RWPE1 (cell line): ENCODE data around the gene ZDHHC20.

Experiments used
- CTCF ChIA-PET: fragments of 350-600 bp; sonication (Branson Sonifier 250); formaldehyde crosslinking; extraction: SDS; loops from one replicate; lab custom pipeline; 2021; lab: Yijun Ruan, JAX
- POLR2A ChIA-PET: fragments of 400-600 bp; formaldehyde crosslinking; extraction: SDS; loops from one replicate; lab custom pipeline; 2020; ENCODE audit warnings: antibody characterized with exemption; ENCODE audit not compliant: low non-redundant PET; lab: Yijun Ruan, JAX
- DNase-seq: peaks from one replicate; pipeline ENCODE4 v3.0.0; 2012; ENCODE audit warnings: low spot score
- H3K27ac ChIP-seq: fragments of 450-650 bp; 2 replicates; pipeline ENCODE4 v1.5.1; 2017
- CTCF ChIP-seq: fragments of 450-650 bp; conservative IDR thresholded peaks from 2 replicates; pipeline ENCODE4 v1.5.1; 2017; ENCODE audit warnings: low read depth, mild to moderate bottlenecking

ZDHHC20 gene

GRCh38 chr13:21463424-21463823 lies 4.3 kb upstream of the ZDHHC20 start:
- TF ChIP-seq CTCF = no peak
- ChIA-PET CTCF (no interaction called here), POLR2A (no interaction called here)
- no peak overlapping the region for H3K27ac ChIP-seq
- no peak for DNase-seq

DNA sequence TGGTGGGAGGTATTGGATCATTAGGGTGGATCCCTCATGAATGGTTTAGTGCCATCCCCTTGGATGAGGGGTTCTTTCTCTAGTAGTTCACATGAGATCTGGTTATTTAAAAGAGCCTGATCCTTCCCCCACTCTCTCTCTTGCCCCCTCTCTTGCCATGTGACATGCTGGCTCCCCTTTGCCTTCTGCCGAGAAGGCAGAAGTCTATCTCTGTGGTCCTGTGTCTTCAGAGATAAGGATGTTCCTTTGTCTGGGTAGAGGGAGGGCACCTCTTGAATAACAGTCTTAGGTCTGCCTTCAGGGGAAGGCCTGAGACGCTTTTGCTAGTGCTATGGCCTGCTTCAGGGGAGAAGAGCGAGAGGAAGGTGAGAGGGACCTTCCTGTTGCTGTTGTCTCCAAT lies 2.0 kb upstream of the ZDHHC20 start:
- no peak overlapping the region for H3K27ac ChIP-seq
- TF ChIP-seq CTCF = no peak
- ChIA-PET POLR2A (no interaction called here), CTCF (no interaction called here)
- DNase-seq = no peak

GRCh38 chr13:21458451-21458812 lies 671 bp downstream of the ZDHHC20 start:
- ChIA-PET CTCF (interaction anchor here (2.0 kb wide), 1 partner anchor 161 kb away, joined by 6 read pairs; no protein-coding TSS in a partner anchor), POLR2A (no interaction called here)
- no peak for TF ChIP-seq CTCF
- peak overlapping the region; percentile 88 for H3K27ac ChIP-seq
- peak; percentile 55 for DNase-seq

DNA sequence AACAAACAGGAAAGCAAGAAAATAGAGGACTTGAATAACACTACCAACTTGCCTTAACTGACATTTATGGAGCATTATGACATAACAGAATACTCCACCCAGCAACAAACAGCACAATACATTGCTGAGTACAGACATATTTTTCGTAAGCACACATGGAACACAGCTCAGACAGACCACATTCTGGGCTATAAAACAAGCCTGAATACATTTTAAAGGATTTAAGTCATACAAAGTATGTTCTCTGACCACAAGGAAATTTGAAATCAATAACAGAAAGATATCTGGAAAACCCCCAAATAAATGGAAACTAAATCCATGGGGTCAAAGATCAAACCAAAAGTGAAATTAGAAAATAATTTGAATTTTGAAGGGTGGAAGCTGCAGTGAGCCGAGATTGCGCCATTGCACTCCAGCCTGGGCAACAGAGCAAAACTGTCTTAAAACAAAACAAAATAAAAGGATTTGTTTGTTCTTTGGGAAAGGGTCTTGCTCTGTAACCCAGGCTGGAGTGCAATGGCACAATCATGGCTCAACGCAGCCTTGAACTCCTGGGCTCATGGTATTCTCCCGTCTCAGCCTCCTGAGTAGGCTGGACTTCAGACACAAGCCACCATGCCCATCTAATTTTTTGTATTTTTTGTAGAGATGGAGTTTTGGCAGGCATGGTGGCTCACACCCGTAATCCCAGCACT lies 5.6 kb downstream of the ZDHHC20 start:
- CTCF ChIA-PET = interaction anchor here (0.7 kb wide), 1 partner anchor 12 kb away, joined by 3 read pairs; no protein-coding TSS in a partner anchor
- H3K27ac ChIP-seq = no peak overlapping the region
- TF ChIP-seq CTCF = no peak
- no peak for DNase-seq
- POLR2A ChIA-PET = no interaction called here

DNA sequence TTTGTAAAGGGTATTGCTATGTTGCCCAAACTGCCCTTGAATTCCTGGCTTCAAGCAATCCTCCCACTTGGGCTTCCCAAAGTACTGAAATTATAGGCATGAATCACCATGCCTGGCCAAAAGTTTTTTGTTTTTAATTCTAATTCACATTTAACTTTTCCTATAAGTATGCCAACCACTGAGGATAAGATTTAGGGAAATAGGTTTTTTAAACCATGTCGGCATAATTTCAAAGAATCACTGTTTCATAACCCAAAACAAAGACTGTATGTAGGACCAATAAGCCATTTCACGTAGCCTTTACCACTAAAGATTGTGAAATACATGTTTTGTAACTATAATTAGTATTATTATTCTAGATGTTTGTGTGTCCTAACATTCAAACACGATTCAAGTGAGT lies 8.2 kb downstream of the ZDHHC20 start:
- no peak for DNase-seq
- H3K27ac ChIP-seq = no peak overlapping the region
- TF ChIP-seq CTCF = no peak
- POLR2A ChIA-PET = no interaction called here
- CTCF ChIA-PET = no interaction called here

DNA sequence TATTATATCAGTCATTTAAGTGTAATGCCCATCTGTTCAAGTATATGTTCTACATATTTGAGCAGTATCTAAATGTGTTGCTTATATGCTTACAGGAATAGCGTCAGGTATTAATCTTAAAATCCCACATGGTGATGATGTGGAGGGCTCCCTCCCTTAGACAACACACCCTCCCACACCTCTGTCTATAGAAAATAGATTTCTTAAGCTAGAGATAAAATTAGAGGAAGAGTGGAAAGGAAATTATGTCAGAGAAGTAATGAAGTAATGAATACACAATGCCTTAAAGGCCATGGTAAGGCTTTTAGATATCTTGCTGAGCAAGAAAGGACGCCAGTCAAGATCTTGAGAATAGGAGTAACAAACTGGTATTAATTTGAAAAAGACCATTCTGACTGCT lies 12.4 kb downstream of the ZDHHC20 start:
- CTCF ChIA-PET = interaction anchor here (0.6 kb wide), 1 partner anchor 731 kb away, joined by 3 read pairs; no protein-coding TSS in a partner anchor
- TF ChIP-seq CTCF = no peak
- POLR2A ChIA-PET = no interaction called here
- DNase-seq = no peak
- H3K27ac ChIP-seq = no peak overlapping the region
